ENCODE data around the gene CCM2.
"Not testable (repeated sequence)": the region's sequence is repeated elsewhere in the genome, so short reads cannot be mapped to it uniquely, and the experiment has no call there.

The CCM2 gene

DNA sequence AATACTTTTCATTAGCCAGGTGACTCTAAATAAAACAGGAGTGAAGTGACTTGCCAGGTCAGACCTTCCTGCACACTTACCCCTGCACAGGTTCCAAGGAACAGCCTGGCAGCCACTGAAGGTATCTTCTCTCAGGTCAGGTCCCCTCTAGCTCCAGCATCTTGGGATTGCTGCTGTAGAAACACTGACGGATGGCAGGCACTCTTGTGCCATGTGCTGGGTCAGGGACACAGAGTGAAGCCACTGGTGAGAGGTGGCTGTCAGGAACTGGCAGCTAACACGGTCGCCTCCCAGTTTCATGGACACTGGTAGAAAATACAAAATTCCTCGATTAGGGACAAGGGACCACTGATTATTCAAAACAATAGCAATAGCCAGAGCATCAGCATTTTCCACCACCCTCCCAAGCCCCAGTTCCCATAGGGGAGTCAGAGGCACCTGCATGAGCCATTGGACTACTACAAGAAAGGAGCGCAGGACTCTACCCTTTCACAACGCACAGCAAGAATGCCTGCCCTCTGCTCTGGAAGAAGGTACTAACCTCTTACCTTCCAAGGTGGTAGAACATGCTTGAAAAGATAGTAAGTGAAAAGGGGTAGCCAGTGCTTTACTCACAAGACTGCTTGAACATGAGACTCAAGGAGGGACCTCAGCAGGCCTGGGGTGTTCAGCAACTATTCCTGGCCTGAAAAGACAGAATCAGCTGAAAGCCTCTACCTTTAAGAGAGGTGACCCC, 16.1 kb upstream of the CCM2 start:
- no peak for DNase-seq

DNA sequence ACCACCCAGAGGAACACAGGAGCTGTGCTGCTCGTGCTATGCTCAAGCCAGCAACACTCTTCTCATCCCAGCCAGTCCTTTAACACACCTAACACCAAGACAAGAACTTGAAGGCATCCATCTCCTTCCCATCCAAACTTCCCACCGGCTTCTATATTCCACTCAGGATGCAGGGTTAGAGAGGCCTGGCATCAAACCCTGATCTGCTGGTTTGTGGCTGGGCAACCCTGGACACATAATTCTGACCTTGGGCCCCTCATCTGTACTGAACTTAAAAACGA, 15.6 kb upstream of the CCM2 start:
- DNase-seq: no peak

DNA sequence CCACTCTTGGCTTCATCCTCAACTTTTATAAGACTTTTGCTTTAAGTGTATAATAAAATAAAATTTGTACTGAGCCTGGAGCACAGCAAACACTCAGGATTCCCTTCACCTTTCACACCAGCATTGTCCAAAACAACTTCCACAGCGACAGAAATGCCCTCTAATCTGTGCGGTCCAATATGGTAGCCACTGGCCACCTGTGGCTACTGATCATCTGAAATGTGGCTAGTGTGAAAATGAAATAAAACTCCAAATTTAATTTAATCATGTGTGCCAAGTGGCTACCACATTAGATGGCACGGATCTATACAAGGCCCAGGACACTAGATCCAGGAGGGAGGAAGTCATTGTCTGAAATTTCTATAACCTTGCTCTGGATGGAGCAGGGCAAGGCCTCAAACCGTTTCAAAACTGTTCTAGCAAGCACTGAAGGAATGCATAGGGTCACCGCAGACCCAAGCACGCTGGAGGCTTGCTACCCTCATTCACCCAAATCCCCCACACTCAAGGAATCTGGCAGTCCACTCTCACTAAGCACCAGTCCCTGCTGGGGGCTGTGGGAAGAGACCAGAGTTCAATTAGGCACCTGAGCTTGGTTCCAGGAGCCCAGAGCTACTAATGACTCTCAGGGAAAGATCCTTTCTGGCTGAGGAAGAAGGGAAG, 14.8 kb upstream of the CCM2 start:
- DNase-seq: no peak

DNA sequence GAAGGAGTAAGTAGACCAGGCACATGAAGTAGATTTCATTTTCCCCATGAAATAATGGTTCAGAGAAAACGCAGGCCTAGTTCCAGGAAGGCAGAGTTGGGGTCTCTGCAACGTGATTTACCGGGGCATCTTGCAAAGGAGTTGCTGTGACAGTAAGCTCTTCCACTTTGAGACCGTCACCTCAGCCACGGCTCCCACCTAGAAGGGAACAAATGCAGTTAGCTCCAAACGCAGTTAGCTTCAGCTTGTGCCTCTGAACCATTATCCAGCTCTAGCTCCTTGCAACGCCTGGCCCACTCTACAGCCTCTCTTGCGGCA, 14.1 kb upstream of the CCM2 start:
- DNase-seq: no peak

DNA sequence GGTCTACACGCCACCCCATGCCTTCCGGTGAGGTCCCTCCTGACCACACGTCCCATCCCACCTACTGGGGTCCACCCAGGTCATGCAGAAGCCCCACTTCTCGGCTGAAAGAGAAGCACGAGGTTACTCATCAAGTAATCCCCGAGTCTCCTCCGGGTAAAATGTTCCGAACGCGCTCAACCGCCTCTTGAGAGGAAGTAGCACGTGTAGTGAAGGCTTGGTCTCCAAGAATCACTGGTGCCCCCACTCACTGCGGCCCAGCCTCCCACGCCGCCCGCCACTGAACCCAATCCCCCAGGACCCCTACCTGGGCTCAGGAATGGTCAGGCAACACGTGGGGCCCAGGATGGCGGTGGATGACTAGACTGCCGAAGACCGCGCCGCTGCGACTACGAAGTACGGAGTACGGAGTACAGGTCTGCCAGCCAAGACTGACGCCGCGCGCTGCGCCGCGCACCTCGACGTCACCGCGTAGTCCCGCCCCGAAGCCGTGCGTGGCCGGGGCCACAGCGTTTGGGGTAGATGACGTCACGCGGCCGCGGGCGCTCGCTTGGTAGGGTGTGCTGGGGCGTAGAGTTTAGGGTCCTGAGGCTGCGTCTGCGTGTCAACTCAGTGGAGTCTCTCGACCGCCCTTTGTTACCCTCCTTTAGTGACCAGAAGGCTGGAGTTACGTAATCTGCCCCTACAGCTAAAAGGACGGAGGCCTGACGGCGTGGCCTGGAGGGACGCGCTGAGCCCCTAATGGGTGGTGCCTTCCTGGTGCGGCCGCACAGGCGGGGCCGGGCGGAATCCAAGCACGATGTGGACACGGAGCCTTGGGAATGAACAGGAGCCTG, 13.6 kb upstream of the CCM2 start:
- peak; percentile 80 for DNase-seq

DNA sequence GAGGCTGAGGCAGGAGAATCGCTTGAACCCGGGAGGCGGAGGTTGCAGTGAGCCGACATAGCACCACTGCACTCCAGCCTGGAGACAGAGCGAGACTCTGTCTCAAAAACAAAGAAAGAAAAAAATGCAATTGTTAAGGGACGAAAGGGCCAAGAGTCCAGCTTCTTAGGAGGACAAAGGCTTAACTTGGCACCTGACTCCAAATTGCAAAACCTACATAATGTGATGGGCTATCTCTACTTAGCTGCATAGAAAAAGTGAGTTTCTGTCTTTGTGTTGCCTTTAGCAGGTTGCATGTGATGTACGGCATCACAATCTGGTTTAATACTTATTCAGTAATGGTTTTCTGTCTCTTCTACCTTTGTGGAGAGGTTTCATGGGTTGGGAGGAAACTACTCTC, 12.5 kb upstream of the CCM2 start:
- DNase-seq: no peak

DNA sequence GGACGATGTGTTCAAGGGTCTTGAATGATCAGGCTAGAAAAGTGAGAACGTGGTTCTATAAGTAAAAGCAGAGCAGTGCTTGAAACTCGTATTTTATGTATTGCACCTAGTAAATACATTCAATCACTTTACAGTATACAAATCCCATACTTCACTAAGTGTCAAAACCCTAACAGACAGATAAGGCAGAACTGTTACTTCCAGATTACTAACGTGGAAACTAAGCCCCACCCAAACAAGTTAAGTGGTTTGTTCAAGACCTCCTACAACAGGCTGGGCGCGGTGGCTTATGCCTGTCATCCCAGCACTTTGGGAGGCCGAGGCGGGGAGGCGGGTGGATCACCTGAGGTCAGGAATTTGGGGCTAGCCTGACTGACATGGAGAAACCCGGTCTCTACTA, 12.0 kb upstream of the CCM2 start:
- DNase-seq: no peak

DNA sequence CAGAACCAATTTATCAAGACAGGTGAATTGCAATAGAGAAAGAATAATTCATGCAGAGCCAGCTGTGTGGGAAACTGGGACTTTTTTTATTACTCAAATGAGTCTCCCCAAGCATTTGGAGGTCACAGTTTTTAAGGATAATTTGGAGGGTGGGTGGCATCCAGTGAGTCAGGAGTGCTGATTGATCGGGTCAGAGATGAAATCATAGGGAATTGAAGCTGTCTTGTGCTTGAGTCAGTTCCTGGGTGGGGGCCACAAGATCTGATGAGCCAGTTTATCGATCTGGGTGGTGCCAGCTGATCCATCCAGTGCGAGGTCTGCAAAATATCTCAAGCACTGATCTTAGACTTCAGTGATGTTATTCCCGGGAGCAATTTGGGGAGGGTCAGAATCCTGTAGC, 11.3 kb upstream of the CCM2 start:
- no peak for DNase-seq

DNA sequence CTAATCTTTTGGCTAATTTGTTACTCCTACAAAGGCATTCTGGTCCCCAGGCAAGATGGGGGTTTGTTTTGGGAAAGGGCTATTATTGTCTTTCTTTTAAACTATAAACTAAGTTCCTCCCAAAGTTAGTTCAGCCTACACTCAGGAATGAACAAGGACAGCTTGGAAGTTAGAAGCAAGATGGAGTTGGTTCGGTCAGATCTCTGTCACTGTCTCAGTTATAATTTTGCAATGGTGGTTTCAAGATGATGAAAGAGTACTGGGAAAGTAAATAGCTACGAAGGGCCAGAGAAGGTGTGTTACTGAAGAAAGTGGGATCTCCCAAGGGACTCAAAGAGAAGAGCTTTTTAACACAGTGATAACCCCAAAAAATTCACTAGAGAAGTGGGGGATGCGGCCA, 10.9 kb upstream of the CCM2 start:
- DNase-seq: no peak

DNA sequence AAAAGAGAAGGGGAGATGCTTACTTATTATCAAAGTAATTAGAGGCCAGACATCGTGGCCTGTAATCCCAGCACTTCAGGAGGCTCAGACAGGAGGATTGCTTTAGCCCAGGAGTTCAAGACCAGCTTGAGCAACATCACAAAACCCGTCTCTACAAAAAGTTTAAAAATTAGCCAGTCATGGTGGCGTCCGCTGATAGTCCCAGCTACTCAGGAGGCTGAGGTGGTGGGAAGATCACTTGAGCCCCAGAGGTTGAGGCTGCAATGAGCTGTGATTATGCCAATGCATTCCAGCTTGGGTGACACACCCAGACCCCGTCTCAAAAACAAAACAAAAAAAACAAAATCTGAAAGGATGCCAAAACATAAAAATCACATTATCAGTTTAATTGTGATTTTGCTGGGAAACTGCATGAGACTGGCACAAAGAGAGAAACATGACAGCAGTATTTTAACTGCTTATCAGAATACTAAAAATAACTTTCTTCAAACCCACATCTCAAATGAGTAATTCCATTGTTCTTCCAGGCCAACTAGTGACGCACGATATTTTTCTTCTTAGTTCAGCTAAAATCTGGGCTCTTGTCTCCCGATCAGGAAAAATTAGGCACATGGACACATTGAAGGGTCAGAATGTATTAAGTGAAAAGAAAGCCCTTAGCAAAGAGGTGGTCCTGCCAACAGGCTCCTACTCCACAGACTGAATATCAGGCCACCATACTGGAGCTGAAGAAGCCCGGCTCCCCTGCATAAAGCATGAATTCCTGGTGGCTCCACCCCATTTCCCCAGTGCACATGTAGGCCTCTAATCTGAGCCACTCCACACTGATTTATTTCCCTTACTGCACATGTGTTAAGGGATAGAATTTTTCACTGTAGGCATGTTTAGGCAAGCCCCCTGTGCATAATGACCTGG, 9.6 kb upstream of the CCM2 start:
- DNase-seq: no peak

DNA sequence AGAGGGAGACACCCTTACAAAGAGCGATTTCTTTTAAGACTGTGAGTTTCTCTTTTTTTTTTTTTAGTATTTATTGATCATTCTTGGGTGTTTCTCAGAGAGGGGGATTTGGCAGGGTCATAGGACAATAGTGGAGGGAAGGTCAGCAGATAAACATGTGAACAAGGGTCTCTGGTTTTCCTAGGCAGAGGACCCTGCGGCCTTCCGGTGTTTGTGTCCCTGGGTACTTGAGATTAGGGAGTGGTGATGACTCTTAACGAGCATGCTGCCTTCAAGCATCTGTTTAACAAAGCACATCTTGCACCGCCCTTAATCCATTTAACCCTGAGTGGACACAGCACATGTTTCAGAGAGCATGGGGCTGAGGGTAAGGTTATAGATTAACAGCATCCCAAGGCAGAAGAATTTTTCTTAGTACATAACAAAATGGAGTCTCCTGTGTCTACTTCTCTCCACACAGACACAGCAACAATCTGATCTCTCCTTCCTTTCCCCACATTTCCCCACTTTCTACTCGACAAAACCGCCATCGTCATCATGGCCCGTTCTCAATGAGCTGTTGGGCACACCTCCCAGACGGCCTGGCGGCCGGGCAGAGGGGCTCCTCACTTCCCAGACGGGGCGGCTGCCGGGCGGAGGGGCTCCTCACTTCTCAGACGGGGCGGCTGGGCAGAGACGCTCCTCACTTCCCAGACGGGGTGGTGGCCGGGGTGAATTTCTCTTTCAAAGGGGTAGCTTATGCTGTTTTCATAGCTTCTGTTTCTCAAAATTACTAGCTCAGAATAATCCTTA, 7.8 kb upstream of the CCM2 start:
- not testable (repeated sequence) for DNase-seq

DNA sequence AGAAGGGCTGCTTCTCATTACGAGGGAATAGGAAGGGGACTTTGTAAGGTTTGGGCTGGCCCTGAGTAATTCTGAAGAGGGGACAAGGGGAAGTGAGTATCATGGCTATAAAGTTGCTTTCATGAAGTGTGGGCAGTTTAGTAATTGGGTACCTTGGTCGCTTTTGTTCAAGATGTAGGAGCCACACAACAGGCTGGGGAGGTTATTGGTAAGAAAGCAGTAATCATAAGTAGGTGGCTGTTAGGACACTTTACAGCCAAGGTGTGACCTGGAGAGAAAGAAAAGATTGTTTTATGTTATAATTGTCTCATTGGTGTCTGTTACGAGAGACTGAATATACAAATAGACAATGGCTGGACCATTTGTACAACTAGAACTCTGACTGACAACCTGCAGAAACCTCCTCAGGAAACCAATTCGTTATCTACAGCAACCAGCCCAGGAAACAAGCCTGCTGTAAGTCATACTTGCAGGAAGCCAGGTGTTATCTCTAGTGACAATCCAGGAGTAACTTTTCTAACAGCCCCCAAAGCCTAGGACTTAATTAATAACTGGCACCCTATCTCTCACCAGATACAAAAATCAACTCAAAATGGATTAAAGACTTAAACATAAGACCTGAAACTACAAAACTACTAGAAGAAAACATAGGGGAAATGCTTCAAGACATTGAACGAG, 5.0 kb upstream of the CCM2 start:
- DNase-seq: no peak

DNA sequence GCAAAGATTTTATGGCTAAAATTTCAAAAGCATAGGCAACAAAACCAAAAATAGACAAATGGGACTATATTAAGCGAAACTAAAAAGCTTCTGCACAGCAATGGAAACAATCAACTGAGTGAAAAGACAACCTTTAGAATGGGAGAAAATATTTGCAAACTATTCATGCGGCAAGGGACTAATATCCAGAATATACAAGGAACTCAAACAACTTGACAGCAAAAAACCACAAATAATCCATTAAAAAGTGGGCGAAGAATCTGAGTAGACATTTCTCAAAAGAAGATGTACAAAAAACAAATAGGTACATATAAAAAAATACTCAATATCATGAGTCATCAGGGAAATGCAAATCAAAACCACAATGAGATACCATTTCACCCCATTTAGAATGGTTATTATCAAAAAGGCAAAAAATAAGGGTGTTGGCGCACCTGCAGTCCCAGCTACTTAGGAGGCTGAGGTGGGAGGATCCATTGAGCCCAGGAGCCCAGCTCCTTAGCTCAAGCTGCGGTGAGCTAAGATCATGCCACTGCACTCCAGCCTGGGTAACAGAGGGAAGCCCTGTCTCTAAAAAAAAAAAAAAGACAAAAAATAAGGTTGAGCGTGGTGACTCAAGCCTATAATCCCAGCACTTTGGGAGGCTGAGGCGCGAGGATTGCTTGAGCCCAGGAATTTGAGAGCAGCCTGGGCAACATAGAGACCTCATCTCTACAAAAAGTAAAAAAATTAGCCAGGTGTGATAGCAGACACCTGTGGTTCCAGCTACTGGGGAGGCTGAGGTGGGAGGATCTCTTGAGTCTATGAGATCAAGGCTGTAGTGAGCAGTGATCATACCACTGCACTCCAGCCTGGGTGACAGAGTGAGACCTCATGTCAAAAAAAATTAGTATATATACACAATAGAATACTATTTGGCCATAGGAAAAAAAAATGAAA, 4.2 kb upstream of the CCM2 start:
- no peak for DNase-seq

DNA sequence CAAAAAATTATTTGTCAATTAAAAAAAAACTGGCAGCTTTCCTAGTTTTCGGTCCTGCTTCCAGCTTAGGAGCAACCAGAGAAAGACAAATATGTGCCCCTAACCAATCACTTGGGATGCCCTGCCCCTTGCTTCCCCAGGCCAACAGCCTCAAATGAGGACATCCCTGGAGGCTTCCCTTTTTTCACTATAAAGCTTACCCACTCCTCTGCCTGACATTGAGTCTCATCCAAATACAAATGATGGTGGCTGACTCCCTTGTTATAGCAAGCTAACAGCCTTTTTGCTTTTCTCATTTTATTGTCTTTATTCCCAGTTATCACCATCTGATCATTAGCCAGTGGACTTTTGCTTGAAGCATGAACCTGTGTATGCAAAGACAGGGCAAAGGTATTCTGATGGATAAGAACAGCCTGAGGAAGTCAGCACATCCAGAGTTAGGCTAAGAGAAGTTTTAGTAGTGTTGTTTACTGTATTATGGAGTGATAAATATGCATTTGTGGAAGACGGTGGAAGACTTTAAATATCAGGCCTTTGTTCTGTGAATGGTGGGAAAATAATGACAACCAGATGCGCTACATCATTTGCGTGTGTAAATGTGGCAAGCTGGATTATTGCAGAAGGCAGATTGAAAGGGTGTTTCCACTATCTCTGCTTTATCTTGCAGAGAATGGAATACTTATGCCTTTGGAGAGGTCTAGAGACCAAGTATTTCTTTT, 1.7 kb upstream of the CCM2 start:
- no peak for DNase-seq

DNA sequence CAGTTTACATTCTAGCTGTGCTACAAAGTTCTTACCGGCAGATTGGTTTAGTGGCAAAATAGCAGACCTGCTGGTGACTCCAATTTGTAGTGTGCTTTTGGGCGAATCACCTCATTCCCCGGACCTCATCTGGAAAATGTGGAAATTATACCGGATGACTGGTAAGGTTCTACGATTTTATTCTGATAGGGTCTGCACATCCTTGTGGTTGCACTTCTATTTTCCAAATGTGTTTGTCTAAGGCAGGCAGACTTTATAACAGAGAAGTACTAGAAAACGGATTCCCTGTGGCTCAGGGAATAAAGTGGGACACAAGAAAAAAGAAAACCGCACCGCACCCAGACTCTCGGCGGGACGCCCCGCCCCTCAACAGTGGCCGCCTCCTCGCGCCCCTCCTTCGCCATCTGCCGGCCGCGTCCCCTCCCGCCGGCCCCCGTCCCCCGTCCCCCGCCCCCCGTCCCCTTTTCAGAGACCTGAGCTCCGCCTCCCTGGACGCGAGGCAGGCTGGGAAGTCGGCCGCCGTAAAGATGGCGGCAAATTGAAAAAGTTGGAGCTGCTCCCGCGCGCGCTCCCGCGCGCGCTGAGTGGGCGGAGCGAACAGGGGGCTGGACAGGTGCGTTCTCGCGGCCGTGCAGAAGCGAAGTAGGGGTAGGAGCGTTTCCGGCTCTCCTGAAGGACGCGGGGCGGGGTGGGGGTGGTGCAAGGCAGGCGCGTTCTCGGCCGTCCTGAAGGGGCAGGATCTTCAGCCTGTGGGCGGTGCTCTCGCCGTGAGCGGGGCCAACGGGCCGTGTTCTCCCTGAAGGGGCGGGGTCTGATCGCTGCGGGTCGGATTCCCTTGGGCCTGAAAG, 532 bp upstream of the CCM2 start:
- DNase-seq: peak; percentile 100

DNA sequence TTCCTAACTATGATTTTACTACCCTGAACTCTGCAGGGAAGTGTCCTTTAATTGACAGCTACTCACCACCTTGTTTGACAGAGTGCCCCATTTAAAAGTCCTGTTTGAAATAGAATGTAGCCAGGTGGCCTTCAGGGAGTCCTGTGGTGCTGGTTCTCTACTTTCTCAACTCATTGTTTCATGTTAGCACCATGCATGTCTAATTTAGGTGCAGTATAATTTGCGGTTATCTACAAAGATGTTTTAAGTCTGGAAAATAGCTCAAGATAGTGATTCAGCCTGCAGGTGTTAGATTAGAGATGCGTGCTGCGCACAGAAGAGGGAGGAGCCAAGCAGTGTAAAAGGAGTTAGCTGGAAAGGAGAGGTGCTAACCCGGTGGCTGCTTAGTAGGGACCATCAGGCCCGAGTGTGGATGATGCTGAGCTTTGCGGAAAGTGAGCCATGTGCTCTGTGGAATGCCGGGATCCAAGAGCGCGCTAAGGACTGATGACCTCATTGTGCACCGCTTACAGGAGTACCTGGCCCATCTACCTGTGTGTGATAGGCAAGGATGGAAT, 1.2 kb downstream of the CCM2 start:
- no peak for DNase-seq

DNA sequence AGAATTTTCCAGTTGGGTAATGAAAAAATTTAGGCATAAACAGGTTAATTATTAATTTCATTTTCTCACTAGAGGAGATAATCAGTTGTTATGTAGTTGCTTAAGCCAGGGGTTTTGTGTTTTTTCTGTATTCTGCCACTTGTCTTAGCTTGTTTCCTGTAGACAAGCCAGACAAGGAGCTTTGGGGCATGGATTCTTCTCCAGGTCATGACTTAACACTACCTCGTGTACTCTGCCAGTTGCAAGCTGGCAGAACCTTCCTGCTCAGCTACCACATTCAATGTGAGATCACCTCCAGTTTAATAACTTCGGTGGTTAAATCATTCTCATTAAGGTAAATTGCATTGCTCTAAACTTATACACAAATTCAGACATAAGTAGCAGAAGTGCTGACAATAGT, 1.8 kb downstream of the CCM2 start:
- no peak for DNase-seq

DNA sequence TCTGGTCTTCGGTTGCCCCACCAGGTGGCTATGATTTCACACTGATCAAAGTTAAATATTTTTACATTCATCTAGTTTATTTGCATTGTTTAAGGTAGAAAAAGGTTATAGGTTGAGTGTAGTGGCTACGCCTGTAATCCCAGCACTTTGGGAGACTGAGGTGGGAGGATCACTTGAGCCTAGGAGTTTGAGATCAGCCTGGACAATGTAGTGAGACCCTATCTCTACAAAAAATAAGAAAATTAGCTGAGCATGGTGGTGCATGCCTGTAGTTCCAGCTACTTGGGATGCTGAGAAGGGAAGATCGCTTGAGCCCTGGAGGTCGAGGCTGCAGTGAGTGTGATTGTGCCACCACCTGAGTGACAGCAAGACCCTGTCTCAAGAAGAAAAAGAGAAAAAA, 3.8 kb downstream of the CCM2 start:
- no peak for DNase-seq

DNA sequence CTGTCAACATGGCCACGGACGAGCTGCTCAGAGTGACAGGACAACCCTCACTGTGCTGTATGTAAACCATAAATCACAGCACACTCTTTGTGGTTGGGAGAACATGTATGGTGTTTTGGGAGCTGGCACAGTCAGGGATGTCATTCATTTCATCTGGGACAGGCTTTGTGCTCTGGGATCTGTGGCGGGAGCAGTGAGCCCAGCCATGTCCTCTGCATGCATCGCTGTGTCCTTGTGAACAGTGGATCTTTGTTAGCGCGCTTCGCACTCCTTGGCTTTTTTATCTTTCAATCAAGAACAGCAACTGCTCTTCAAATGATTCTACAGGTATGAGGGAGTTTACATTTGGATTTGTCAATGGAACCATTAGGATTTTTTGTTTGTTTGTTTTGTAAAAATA, 7.1 kb downstream of the CCM2 start:
- DNase-seq: no peak
